Inferior parietal cortex (tissue), 1 donor: ENCODE data around the gene CDH12.

Experiments used
- DNase-seq: peaks from one replicate; pipeline ENCODE4 v3.0.0-alpha.2; 2016; ENCODE audit errors: extremely low spot score

CDH12 gene

GRCh38 chr5:22764736-22765135, 88.4 kb downstream of the CDH12 start:
- DNase-seq = no peak

GRCh38 chr5:22757776-22758175, 95.4 kb downstream of the CDH12 start:
- no peak for DNase-seq

DNA sequence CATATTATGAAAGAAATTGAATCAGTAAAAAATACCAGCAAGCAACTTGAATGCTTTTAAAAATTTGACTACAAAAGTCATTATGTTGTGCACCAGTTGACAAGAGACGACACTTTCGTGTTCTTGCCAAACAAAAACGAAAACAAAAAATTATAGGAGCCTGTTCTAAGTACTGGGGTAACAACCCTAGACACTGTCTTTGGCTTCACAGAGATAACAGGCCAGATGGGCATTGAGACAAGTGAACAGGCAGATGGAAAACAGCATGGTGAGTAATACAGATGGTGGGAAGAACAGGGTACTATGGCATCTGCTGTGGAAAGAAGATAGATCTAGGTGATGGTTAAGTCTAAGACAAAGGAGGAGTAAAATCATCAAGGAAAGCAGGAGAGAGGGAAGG, 99.0 kb downstream of the CDH12 start:
- DNase-seq = peak; percentile 39

- DNase-seq = no peak
Observed at GRCh38 chr5:22751536-22751935, 101.6 kb downstream of the CDH12 start.

DNA sequence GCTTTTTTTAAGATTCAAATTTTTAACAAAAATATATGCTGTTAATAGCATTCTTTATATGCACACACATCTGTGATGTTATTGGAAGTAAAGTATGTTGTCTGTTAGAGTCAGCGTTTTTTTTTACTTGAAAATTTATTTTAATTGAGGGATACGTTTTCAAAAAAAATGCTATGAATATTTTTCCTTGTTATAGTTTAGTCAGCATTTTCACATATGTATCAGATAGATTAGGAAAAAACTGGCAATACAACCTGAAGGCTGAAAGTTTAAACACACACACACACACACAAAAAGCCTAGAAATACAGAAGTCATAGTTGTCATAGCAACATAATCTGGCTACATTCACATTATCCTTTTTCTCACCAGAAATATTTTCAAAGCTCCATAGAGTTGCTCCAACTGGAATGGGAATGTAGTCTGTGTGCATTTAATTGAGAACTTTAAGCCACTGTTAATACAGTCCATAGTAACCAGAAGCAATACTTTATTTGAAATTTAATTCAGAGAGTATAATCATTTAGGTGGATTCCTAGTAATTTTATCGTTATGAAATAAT, 116.6 kb downstream of the CDH12 start:
- DNase-seq = no peak

DNA sequence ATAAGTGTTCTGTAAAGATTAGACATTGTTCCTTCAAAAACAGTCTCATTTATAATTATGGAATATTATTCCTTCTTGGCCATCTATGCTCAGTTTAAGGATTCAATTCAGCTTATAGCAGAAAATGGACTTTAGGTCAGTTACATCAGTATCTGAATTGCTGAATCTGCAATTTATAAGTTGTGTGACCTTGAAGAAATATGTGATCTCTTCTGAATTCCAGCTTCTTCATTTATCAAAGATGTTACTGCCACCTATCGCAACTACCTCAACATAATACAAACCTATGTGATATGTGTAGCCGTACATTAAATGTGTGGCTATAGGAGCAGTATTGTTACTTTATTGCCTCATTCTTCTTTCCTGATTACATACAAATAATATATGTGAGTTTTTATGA, 118.2 kb downstream of the CDH12 start:
- DNase-seq = no peak

DNA sequence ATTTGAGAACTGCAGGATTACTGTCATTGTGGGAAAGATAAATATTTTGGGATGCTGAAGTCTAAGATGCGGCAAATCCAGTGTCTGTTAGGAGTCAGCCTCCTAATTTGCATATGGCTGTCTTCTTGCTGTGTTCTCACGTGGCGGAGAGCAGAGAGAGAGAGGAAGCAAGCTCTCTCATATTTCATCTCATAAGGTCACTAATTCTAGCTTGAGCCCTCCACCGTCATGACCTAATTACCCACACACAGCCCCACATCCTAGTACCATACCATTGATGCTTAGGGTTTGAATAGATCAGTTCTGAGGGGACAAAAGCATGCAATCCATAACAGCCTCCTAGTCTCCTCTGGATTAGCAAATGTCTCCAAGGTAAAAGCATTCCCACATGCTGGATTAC, 124.5 kb downstream of the CDH12 start:
- no peak for DNase-seq

DNA sequence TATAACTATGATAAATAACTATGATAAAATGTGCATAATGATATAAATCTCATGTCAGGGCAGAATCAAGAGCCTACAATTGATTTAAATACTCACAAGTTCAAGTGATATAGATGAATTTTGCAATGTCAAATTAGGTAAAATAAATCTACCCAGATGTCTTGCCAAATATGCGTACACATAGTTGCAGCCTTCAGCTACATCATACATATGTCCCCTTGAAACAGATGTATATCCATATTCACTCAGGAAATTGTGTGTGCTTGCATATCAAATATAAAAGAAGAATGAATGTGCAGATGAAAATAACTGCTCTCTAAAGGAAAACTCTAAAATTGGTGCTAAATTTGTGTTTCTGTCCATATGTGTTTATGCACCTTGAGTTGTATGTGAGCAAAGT, 130.7 kb downstream of the CDH12 start:
- DNase-seq = no peak

GRCh38 chr5:22722056-22722455, 131.1 kb downstream of the CDH12 start:
- DNase-seq = no peak

- DNase-seq = no peak
Observed at GRCh38 chr5:22719842-22720241, 133.3 kb downstream of the CDH12 start.

DNA sequence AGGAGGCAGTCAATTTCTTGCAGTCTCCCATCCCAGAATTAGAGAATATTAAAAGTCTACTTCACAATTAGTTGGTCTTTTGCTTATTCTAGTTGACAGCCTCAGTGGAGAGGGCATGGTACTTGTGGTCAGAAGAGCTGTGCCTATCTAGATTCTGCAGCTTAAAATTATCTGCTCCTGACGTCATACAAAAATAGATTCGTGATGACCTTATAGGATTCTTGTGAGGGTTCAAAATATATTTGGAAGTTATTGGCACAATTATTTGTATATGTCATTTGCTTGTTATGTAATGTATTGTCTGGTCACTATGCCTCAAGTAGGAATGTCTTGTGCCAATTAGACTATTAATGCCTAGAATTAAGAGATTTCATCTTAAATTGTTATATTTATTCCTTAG, 142.5 kb downstream of the CDH12 start:
- DNase-seq = no peak

DNA sequence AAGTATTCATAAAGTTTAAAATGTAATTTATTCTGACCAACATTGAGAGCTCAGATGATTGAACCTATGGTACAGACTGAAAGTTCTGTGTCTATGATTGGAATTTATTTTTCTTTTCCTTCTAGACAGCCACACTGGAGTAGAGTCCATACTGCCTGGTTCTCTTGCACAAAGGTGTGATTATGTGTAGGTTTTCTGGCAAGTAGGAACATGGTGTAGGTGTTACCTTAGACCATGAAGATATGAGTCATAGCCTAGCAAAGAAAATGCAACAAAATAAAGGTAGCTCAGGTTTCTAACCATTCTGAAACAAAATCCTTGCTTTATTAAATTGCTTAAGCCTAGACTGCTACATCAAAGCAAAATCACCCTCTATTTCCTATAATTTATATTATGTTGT, 143.4 kb downstream of the CDH12 start:
- DNase-seq = no peak

DNA sequence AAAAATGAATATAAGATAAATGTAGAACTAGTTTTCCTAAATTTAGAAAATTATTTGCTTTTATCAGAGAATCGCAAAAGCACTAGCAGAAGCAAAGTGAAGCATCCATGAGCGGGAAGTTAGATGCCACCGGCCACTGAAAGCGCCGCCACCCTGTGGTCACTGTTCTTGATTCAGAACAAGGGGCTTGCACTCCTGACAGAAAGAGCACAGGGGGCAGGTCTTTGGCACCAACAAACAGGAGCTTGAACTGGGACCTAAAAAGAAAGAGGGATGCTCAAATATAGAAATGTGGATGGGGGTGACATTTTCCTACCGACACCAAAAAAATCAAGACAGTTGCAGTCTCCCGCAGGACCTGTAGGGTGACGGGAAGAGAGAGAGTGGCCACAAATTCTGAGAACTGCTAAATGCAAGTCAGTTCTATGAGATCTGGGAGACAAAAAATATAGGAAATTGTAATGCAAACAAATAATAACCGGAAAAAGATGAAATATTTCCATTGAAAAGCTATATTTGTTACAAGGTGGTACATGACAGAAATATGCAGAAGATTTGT, 144.3 kb downstream of the CDH12 start:
- DNase-seq = no peak

- no peak for DNase-seq
Observed at GRCh38 chr5:22706901-22707300, 146.2 kb downstream of the CDH12 start.

- no peak for DNase-seq
Observed at GRCh38 chr5:22699319-22699718, 153.8 kb downstream of the CDH12 start.

GRCh38 chr5:22693121-22693520, 160.0 kb downstream of the CDH12 start:
- peak; percentile 36 for DNase-seq

DNA sequence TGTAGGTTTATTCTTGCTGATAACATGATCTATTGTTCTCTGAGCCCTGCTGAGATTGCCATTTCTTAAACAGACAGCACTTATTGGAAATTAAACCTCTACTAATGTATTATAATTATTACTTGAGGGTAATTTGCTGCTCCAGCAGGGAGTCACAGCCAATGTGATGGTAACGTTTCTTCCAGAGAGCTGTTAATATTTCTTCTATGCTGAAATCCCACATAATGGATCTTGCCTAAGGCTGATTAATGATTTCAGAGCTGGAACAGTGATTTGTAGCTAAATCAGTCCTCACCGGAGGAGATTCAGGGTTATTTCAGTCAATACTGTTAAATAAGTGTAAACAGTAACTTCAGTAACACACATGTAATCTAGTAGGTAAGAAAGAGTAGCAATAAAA, 170.1 kb downstream of the CDH12 start:
- no peak for DNase-seq

DNA sequence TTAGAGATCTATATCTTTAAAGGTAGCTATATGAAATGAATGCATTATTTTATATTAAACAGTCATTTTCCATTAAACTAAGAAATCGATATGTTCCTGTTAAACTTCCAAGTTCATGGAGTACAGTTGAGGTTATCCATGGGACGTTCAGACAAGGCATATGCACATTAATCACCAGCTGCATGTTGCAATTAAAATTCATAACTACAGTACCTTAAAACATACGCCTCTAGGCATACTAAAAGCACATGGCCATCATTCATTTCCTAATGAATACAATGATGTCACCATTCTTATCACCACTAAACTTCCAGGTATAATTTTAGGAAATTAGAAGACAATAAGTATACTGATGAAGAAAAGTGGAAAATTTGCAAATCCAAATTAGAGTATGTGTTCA, 174.3 kb downstream of the CDH12 start:
- no peak for DNase-seq

DNA sequence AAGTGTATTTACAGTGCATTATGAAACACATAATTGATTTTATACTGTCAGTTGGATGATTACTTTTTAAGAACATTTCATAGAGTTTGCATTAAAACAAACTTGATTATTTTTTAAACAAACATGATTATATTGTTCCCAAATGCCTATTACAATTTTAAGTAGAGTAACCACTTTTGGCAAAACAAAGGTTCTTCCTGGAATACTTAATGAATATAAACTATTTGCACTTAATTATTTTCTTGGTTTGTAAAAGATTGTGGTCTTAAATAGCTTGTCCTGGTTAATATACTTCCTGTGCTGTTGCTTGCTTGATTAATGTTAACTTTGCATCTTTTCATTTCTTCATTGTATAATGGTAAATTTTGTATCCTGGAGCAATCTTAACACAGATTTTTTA, 180.0 kb downstream of the CDH12 start:
- DNase-seq = no peak

DNA sequence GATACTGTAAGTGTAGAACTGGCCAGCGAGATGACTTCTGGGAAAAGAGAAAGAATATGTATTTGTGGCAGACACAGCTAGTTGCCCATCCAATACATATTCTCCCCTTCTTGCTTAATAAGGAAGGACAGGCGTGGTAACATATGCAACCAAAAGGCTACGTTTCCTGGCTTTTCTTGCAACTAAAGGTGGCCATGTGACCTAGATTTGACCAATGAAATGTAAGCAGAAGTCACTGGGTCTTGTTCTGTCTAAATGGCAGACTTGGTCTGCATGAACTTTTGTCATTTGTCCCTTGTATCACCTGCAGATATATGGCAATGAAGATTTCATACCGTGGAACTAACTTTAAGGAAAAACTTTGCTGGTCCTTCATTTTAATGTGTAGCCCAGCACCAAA, 183.8 kb downstream of the CDH12 start:
- DNase-seq = no peak

- no peak for DNase-seq
Observed at GRCh38 chr5:22665801-22666200, 187.3 kb downstream of the CDH12 start.

DNA sequence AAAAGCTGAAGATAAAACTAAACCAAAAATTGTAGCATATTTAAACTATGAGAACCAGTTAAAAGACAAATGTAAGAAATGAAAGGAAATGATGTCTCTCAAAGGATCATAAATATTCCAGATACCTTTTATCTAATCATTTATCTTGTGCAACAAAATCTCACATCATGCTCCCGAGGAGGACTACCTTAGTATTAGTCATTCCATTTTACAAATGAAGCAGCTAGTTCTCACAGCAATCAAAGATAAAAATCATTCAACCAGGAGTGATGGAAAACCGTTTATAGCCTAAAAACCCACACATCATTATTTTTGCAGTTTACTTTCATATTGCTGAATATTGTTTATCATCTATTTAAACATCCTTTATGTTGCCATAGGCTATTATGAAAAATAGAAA, 190.0 kb downstream of the CDH12 start:
- no peak for DNase-seq

GRCh38 chr5:22662391-22662790, 190.8 kb downstream of the CDH12 start:
- DNase-seq = no peak

DNA sequence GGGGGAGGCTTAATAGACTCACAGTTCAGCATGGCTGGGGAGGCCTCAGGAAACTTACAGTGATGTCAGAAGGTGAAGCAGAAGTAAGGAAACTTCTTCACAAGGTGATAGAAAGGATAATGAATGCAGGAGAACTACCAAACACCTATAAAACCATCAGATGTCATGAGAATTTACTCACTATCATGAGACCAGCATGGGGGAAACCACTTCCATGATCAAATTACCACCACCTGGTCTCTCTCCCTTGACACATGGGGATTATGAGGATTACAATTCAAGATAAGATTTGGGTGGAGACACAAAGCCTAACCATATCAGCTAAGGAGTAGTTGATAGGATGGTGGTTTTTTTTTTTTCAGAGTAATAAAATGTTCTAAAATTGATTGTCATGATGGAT, 201.8 kb downstream of the CDH12 start:
- no peak for DNase-seq
